ENCODE data around the gene BACH1.
"Not testable (repeated sequence)": the region's sequence is repeated elsewhere in the genome, so short reads cannot be mapped to it uniquely, and the experiment has no call there.

The BACH1 gene

DNA sequence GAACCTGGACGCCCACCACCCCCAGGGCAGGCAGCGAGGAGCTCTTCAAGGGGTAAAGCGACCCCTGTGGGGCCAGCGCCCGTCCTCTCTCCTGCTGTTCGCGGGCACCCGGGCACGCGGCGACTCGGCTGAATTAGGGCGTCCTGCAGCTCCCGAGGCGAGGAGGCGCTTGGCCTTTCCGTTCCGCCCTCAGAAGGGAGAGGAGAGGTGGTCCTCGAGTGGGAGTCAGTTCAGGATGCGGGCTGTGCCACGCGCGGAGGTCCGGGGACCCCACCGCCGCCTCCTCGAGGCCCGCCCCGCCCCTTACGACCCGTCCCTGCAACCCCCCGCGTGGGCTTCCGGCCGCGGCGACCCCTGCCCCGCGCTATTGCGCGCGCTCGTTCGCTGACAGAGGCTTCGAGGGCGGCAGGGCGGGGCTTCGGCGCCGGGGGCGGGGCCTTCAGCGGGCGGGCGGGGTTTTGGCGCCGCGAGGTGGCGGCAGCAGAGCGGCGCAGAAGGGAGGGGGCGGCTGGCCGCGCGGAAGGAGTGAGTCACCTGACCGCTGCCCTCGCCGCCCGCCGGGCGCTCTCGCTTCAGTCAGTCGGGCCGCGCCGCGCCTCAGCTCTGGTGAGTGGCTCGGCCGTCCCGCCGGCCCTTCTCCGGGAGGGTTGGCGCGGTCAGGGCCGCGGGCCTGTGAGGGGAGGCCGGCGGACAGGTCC, at the start of gene BACH1:
TSS of gene BACH1 (plus strand) at position 575 of the 698 bp plus-strand sequence. CDS start 22,359 bp downstream, outside the sequence.
- ChIA-PET POLR2A (ENCODE audit: low non-redundant PET) (no interaction called here), CTCF (interaction anchor here (0.5 to 0.9 kb wide), 7 partner anchors 48 to 874 kb away, joined by 3 to 6 read pairs (median 3); no protein-coding TSS in a partner anchor)
- TF ChIP-seq, protein P1, sequence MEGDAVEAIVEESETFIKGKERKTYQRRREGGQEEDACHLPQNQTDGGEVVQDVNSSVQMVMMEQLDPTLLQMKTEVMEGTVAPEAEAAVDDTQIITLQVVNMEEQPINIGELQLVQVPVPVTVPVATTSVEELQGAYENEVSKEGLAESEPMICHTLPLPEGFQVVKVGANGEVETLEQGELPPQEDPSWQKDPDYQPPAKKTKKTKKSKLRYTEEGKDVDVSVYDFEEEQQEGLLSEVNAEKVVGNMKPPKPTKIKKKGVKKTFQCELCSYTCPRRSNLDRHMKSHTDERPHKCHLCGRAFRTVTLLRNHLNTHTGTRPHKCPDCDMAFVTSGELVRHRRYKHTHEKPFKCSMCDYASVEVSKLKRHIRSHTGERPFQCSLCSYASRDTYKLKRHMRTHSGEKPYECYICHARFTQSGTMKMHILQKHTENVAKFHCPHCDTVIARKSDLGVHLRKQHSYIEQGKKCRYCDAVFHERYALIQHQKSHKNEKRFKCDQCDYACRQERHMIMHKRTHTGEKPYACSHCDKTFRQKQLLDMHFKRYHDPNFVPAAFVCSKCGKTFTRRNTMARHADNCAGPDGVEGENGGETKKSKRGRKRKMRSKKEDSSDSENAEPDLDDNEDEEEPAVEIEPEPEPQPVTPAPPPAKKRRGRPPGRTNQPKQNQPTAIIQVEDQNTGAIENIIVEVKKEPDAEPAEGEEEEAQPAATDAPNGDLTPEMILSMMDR (conservative IDR thresholded peaks at IDR 0.05; ENCODE audit: low read depth) = peak; percentile 70
- peak within 1 kb of the TSS; percentile 96 for H3K27ac ChIP-seq
- DNase-seq (ENCODE audit: low spot score) = peak; percentile 91

DNA sequence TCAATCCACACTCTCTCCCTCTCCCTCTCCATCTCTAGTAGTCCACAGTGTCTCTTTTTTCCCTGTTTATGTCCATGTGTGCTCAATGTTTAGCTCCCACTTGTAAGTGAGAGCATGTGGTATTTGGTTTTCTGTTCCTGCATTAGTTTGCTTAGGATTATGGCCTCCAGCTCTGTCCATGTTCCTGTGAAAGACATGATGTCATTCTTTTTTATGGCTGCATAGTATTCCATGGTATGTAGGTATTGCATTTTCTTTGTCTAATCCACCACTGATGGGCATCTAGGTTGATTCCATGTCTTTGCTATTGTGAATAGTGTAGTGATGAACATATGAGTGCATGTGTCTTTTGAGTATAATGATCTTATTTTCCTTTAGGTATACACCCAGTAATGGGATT, 49.4 kb upstream of the BACH1 start:
- DNase-seq (ENCODE audit: low spot score); POLR2A ChIA-PET (ENCODE audit: low non-redundant PET); H3K27ac ChIP-seq; CTCF ChIA-PET: not testable (repeated sequence)

DNA sequence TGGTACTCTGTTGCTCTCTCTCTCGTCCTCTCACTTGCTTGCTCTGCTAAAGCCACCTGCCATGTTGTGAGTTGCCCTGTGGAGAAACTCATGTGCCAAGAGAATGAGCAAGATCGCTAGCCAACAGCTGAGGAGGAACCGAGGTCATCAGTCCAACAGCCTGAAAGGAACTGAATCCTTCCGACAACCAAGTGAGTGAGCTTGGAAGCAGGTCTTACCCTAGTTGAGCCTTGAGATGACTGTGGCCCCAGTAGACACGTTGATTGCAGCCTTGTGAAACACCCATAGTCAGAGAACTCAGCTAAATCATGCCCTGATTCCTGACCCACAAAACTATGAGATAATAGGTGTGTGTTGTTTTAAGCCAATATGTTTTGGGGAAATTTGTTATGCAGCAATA, 48.1 kb upstream of the BACH1 start:
- TF ChIP-seq, protein P1 (conservative IDR thresholded peaks at IDR 0.05; ENCODE audit: low read depth) = no peak
- ChIA-PET POLR2A (ENCODE audit: low non-redundant PET) (no interaction called here), CTCF (interaction anchor here (0.7 kb wide), 1 partner anchor 113 kb away, joined by 3 read pairs; no protein-coding TSS in a partner anchor)
- no peak overlapping the region for H3K27ac ChIP-seq
- DNase-seq (ENCODE audit: low spot score) = no peak

DNA sequence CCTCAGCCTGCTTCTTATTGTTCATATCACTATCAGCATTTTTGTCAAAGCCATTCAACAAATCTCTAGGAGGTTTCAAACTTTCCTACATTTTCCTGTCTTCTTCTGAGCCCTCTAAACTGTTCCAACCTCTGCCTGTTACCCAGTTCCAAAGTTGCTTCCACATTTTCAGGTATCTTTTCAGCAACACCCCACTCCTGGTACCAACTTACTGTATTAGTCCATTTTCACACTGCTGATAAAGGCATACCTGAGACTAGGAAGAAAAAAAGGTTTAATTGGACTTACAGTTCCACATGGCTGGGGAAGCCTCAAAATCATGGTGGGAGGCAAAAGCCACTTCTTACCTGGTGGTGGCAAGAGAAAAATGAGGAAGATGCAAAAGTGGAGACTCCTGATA, 44.9 kb upstream of the BACH1 start:
- CTCF ChIA-PET; H3K27ac ChIP-seq; DNase-seq (ENCODE audit: low spot score); POLR2A ChIA-PET (ENCODE audit: low non-redundant PET): not testable (repeated sequence)

DNA sequence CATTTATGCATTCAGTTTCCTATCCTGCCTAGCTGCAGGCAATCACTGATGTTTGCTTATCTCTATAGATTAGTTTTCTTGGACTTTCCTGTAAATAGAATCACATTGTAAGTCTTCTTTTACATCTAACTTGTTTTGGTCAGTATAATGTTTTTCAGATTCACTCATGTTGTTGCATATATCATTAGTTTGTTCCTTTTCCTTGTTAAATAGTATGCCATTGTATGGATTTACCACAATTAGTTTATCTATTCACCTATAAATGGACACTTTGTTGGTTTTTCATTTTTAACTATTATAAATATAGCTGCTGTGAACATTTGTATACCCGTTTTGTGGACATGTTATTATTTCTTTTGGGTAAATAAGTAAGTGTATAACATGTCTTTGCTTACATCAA, 44.2 kb upstream of the BACH1 start:
- POLR2A ChIA-PET (ENCODE audit: low non-redundant PET) = no interaction called here
- no peak for DNase-seq (ENCODE audit: low spot score)
- TF ChIP-seq, protein P1 (conservative IDR thresholded peaks at IDR 0.05; ENCODE audit: low read depth) = no peak
- CTCF ChIA-PET = no interaction called here
- H3K27ac ChIP-seq = no peak overlapping the region

GRCh38 chr21:29256126-29256910, 42.4 kb upstream of the BACH1 start:
- DNase-seq (ENCODE audit: low spot score) = no peak
- ChIA-PET POLR2A (ENCODE audit: low non-redundant PET) (no interaction called here), CTCF (interaction anchor here (0.6 to 1.2 kb wide), 2 partner anchors 65 to 92 kb away, joined by 3 read pairs; no protein-coding TSS in a partner anchor)
- H3K27ac ChIP-seq = no peak overlapping the region
- TF ChIP-seq, protein P1 (conservative IDR thresholded peaks at IDR 0.05; ENCODE audit: low read depth) = no peak

- ChIA-PET CTCF (no interaction called here), POLR2A (ENCODE audit: low non-redundant PET) (no interaction called here)
- DNase-seq (ENCODE audit: low spot score) = no peak
- TF ChIP-seq, protein P1 (conservative IDR thresholded peaks at IDR 0.05; ENCODE audit: low read depth) = no peak
- peak overlapping the region; percentile 99 for H3K27ac ChIP-seq
Measured at GRCh38 chr21:29257701-29258100, 41.0 kb upstream of the BACH1 start.

Data from RWPE1 (cell line).